HS-5 (cell line): ENCODE measurements around the gene TRAP1.
"Not testable (repeated sequence)": the region's sequence is repeated elsewhere in the genome, so short reads cannot be mapped to it uniquely, and the experiment has no call there.

Experiments
- DNase-seq: peaks from one replicate; pipeline ENCODE4 v3.0.0-alpha.2; 2012; ENCODE audit warnings: low read depth

The TRAP1 gene

DNA sequence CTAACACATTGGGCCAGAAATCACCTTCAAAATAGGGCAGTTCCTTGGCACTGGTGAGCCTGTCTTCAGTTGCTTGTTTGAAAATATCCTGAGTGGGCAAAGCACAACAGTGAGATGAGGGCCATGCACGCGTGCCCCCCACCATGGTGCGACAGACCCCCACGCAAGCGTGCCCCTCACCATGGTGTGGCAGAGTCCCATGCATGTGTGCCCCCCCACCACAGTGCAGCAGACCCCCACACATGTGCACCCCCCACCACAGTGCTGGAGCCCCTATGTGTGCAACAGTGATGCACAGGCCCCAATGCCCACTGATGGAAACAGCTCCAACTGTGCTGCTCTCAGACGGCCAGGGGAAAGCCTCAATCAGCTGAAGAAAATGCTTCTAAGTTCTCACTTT, 18.8 kb upstream of the TRAP1 start:
- DNase-seq, result no peak

DNA sequence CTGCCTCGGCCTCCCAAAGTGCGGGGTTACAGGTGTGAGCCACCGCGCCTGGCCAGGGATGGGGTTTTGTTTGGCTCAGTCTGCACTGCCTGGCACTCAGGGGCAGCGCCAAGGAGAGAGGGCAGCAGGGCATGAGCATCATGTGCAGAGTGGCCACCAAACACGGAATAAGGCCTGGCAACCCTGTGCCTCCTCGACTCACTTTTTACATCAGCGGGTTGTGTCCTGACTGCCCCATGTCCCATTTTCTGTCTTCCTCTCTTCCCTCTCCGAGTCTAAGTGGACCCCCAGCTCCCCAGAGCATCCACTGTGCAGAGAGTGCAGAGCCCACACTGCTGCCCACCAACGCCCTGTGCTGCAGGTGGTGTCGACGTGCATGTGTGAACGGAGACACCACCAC, 18.2 kb upstream of the TRAP1 start:
- DNase-seq, result no peak

DNA sequence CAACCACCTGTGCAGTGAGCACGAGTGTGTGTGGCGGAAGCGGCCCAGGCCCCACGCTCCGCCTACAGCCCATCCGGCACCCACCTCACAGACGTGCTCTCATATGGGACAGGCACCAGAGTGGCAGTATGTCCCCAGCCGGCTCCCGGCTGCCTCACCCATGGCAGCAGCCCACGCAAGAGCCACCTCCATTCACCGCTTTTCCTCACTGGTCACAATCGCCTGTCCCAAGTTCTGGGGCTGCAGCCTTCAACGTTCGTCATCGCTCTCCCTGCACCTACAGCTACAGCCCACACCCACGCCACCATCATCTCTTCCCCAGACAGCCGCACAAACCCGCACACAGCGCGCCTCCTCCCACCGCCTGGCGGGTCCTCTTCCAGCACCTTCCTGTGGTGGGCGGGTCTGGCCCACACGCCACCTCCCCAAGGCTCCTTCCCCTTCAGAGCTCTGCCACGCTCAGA, 17.5 kb upstream of the TRAP1 start:
- no peak for DNase-seq

DNA sequence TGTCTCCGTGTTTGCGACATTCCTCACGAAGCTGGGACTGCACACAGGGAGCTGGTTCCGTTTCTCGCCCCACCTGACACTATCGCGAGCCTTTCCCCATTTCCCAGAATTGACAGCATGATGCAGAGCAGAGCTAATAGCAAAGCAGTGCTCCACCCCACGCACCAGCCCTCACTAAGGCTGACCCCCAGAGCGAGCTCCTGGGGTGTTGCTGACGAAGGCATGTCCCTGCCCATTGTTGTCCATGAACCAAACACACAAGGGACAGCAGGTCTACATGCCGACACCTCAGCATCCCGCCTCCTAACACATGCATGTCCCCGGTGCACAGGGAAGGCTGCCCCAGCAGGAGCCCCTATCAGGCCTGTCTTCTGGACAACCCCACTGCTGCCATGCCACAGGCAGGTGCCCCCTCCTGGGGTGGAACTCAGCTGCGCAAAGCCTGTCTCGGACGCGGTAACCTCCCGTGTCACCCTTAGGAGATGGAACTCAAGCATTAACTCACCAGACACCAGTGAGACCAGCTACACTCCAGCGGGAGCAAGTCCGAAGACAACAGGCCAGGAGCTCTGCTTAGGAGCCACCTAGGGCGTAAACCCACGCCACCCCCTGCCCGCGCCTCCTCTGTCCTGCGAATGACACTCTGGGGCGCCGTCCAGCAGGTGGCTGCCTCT, 16.9 kb upstream of the TRAP1 start:
- no peak for DNase-seq

DNA sequence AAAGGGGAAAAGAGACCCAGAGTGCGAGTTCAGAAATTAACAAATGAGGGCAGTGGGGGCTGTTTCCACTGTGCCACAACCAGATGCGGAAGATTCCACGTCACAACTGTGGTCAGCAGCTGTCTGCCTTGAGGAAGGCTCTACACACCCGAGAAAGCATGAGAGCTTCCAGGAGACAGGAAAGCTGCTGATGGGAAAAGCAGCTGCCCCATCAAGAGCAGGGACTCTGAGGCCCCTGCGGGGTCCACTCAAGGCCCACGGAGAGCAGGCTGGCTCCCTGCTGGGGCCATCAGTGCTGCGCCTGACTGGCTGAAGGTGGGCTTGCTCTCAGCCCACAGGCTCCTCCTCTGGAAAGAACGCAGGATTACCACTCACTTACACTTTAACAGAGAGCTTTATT, 14.8 kb upstream of the TRAP1 start:
- no peak for DNase-seq

DNA sequence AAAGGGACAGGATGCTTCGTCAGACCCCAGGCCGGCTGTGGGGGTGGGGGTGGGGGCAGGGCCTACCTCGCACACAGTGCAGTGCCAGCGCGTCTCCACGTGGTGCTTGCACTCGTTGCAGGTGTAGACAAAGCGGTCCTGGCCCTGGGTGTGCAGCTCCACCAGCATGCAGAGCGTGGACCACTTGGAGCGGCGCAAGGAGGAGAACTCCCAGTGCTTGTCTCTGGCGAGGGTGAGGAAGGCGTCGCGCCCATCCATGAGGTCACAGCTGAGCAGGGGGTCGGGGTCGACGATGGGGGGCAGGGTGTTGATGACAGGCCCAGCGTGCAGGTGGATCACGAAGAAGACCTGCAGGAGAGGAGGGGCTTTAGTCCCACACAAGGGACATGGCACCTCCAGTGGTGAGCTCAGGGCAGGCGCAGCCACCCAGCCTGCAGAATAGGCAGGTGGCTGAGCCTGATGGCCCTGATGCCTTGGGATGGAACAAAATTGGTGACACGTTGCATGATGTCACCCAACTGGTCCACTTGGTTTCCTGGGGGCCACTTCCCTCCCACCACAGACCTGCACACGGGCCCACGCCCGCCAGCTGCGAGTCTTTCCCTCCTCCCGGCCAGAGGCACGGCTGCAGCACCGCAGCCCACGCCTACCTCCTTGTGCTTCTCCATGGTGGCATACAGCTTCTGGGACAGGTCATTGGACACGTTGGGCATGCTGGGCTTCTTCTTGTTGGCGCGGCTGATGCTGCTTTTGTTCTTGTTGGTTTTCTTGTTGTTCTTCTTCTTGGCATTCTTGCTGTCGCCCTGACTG, 14.0 kb upstream of the TRAP1 start:
- no peak for DNase-seq

DNA sequence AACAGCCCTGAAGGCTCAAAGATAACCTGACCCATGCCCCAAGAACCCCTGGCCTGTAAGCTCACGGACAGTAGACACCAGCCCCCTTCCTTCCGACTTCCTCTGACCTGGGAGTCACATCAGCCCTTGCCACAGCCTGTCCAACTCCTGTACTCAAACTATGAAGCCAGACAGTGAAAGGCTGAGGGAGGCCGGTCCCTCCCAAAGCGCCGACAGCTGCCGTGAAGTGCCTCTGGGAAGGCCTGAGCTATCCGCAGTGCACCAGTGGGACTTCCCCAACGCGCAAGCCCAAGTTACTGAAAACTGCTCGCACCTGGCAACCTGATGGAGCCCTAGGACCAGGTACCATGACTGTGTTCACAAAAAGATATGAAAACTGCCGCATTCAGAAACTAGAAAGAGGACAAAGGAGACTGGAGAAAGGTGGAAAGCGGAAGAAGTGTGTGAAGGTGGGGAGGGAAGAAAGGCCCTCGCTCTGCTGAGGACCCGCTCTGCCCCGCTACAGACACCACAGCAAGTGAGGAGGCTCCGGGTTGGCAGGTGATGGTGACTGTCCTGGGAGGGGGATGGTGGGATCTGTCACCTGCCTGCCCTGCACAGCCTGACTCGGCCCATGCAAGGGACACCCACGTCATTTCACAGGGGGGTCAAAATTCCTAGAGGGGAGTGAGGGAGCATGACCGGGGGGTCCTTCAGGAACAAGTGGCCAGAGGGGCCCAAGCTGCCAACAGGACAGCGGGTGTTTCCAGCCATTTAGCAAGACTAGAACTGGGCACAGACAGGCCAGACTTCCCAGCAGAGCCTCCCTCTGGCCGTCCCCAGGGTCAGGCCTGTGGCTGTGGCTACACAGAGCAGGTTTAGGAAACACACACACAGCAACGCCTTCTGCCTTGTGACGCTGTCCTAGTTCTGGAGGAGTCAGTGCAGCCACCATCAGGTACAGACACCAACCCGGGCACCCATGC, 13.1 kb upstream of the TRAP1 start:
- DNase-seq, result no peak

DNA sequence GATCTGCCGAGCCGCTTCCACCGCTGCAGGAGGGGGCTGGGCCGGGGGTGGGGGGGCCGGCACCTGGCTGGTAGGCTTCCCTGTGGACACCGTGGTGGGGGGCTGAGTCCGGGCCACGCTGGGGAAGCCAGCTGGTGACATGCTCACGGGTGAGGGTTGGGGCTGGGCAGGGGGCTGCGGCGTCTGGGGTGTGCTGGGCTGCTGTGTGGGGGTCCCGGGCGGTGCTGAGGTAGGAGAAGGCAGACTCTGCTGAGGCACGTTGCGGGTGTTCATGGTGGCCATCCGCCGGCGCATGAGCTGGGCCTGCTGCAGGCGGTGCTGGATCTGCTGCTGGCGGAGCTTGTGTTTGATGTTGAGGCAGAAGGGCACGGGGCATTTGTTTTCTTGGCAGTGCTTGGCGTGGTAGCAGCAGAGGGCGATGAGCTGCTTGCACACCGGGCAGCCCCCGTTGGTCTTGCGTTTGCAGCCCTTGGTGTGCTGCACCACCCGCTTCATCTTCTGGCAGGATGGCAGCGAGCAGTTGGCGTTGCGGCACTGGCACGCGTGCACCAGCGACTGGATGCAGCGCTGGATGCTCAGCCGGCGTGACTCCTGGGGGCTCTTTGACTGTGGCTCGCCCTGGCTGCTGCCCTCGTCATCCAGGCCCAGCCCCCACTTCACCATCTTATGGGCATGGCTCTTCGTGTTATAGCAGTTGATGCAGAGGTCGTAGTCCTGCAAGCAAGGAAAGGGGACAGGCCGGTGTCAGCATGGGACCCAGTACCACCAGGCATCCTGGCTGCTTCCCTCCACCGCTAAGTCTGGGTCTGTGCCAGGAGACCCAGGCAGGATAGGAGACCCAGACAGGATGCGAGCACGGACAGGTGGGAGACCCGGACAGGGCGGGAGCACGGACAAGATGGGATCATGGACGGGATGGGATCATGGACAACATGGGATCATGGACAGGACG, 12.1 kb upstream of the TRAP1 start:
- no peak for DNase-seq

DNA sequence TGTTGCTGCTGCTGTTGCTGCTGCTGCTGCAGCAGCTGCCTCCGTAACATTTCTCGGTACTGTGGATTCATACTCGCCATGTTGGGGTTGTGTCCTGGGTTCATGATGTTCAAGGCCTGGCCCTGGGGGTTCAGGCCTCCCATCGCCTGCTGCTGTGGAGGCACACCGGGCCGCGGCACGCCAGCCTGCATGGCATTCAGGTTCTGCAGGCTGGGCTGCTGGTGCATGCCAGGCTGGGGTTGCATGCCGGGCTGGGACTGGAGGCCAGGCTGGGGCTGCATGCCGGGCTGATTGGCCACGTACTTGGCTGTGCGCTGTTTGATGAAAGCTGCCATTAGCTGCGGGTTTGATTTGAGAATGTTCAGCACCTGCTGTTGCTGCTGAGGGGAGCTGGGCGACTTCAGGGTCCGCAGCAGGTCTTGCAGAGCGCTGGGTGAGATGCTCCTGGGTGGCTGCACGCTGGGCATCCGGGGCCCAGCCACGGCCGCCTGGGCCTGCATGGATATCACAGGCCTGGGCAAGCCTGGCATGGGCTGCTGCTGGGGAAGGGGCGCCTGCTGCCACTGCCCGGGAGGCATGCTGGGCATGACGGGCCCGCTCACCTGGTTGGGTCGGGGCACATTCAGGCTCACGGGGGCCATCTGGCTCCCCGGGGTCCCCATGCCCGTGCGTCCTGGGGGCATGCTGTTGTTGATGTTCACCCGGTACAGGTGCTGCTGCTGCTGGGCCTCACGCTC, 11.3 kb upstream of the TRAP1 start:
- DNase-seq, result no peak

DNA sequence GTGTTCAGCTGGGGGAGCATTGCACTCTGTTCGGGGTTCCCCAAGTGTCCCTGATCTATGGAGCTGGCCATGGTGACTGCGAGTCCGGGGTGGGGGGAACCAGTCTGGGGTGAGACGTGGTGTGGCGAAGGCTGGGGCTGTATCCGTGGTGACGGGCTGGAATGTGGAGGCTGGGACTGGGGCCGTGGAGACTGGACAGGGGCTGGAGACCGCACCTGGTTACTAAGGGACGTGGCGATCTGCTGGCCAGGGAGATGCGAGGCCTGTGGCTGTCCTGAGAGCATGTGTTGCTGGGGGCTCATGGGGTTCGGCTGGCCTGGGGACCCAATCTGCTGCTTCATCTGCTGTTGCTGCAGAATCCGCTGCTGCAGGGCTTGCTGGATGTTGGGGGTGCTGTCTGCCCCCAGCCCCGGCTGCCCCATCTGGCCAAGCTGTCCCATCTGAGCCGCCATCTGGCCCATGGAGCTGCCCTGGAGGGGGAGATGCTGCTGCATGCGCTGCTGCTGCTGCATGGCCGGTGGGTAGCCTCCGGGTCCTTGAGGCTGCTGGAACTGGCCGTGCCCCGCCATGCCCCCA, 10.6 kb upstream of the TRAP1 start:
- DNase-seq, result no peak

DNA sequence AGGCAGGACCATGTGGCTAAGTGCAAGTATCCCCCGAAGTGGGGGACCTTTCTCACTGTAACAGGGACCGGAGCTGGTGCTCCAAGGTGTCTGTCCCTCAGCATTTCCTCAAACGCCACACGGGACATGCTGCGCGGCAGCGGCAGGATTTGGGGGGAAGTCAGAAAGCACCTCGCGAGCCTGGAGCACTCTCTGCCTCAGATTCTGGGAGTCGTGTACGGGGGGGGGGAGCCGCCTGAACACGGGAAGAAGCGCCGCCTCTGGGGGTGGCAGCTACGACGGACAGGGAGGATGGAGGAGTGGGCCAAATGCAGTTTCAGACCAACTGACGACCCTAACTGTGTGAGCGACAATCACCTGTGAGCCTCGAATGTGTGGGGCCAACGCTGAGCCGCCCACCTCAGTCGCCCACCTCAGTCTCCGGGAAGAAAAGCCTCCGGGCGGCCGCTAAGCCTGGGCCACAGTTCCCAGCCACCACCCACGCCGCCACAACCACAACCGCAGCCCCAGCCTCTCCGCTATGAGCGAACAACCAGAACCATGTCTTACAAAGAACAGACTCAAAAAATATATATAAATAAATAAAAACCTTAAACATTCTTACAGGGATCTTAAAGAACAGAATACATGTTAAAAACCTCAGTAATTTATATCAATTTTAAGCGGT, 8.8 kb upstream of the TRAP1 start:
- no peak for DNase-seq

DNA sequence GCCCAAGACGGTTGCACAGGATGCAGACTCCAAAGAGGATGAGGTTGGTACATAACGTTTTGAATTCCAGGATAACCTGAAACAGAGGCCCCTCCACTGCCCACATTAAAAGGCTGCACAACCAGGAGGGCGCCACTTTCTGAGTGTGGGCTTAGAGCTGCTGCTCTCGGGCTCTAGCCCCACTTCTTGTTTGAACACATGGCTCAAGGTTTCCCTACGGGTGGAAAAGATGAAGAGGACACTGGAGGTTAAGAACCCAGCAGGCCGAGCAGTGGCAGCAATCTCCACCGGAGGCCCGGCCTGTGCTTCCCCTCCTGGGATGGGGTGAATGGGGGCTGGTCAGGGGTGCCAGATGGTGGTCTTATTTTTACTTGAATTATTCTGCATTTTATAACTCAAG, 8.0 kb upstream of the TRAP1 start:
- no peak for DNase-seq

DNA sequence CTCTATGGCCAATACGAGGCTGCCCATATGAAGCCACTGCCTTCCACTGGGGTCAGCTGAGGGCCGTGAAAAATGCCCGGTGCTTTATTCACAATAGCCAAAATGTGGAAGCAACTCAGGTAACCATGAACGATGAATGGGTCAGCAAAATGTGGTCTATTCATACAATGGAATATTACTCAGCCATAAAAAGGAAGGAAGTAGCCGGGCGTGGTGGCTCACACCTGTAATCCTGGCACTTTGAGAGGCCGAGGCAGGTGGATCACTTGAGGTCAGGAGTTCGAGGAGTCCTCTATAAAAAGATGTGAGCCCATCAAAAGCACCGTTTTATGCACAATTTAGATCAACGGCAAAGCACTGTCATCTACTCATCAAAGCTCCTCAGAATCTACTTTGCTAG, 5.2 kb upstream of the TRAP1 start:
- no peak for DNase-seq

DNA sequence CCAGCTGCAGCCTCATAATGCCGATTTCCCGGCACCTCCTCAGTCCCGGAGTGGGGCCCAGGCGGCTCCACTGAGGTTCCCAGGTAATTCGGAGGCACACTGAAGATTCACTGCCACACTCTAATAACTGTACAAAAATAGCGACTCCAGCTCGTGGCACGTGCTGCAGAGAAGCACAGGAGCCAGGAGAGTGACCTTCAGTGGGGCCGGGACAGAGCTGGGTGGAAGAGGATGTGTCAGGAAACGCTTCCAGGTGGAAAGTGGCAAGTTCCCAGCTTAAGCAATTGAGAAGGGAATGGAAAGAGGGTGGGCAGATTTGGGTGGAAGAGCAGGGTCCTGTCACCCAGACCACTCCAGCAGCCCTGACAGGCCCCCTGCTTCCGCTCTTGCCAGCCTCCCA, 3.1 kb upstream of the TRAP1 start:
- no peak for DNase-seq

DNA sequence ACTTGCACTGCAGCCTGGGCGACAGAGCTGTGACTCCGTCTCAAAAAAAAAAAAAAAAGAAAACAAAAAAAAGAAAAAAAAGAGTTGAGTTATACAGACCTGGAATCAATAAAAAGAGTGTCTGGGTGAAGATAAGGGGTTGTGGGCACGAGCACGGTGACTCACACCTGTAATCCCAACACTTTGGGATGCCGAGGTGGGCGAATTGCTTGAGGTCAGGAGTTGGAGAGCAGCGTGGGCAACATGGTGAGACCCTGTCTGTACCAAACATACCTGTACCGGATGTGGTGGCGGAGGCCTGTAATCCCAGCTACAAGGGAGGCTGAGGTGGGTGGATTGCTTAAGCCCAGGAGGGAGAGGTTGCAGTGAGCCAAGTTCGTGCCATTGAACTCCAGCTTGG, 1.3 kb upstream of the TRAP1 start:
- DNase-seq, result no peak

DNA sequence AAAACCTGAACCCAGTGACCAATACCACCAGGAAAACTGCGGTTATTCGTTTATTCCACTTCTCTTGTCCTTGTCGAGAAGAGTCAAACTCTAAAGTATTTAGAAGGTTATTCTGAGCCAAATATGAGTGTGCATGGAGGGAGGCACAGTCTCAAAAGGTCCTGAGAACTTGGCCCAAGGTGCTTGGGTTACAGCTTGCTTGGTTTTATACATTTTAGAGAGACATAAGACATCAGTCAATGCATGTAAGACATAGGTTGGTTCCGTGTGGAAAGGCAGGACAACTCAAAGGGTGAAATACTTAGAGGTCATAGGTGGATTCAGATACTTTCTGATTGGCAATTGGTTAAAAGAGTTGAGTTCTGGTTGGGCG, 681 bp upstream of the TRAP1 start:
- DNase-seq, result no peak

DNA sequence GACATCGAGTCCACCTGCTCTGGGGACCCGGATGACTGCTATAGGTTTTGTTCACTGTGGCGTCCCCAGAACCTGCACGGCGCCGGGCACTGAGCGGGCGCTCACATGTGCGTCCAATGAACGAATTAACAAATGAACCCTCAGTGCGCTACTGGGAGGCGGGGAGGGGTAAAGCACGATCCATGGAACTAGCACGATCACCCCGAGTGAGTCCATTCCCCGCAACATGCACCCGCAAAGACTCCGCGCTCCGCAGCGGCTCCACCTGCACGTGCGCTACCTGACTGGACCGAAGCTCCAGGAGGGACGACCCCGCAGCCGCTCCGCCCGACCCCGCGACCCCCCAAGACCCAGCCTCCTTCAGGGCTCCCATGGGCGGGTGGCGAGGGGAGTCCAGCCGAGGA, 491 bp downstream of the TRAP1 start:
- DNase-seq, result no peak

DNA sequence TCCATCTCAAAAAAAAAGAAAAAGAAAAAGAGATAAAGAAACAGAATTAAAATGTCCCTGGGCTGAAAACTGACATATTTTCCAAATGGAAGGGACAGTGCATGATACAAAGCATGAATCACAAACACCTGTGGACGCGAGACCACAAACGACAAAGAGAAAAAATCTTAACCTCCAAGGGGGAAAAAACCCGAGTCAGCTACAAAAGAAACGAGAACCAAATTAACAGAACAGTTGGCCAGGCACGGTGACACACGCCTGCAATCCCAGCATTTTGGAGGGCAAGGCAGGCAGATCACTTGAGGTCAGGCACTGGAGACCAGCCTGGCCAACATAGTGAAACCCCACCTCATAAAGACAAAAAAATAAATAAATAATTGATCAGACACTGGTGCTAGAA, 1.9 kb downstream of the TRAP1 start:
- no peak for DNase-seq

DNA sequence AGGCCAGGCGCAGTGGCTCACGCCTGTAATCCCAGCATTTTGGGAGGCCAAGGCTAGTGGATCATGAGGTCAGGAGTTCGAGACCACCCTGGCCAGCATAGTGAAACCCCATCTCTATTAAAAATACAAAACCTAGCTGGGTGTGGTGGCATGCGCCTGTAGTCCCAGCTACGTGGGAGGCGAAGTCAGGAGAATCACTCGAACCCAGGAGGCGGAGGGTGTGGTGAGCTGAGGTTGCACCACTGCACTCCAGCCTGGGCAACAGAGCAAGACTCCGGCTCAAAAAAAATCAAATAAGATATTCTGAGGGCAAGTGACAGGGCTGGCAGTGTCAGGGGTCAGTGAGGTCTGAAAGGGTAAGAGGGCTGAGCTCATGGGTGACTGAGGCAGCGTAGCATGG, 2.9 kb downstream of the TRAP1 start:
- DNase-seq, result not testable (repeated sequence)
